ENCODE results near the gene ANKRD63. TPM values are rescaled to one million over a fixed set of nuclear protein-coding genes. Genes with fewer than 3 reads are reported as not detected.

The ANKRD63 gene
- polyA plus RNA-seq, 3 donors = not detected

DNA sequence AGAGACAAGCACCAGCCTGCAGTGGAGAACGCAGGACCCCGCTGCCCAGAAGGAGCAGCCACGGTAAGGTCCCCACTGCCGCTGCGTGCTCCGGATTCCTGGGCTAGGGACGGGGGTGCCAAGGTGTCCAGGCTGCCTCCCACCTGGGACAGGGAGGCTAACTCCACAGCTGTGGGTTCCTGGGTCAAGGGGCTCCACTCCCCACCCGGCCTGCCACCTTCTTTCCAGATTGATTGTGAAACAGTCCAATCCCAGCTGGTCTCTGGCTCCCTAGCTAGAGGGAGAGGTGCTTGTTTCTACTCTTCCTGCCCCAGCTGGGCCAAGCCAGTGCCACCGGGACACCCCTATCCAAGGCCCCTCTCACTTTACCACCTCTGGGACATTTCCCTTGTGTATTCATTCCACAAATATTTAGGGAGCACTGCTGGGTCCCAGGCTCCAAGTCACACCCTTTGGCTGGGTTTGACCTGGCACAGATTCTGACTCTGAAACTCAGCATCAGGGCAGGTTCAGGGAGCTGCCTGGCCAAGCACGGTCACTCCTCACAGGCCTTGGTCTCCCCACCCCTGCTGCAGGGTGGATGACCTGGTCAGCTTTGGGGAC, 42.1 kb downstream of the ANKRD63 start:
- 91 to 93% (median 92%) methylated on average over 9 to 10 of the region's 10 CpGs for WGBS, 3 donors
- no peak overlapping the region for H3K27ac ChIP-seq (ENCODE audit: low read depth, low read length)

DNA sequence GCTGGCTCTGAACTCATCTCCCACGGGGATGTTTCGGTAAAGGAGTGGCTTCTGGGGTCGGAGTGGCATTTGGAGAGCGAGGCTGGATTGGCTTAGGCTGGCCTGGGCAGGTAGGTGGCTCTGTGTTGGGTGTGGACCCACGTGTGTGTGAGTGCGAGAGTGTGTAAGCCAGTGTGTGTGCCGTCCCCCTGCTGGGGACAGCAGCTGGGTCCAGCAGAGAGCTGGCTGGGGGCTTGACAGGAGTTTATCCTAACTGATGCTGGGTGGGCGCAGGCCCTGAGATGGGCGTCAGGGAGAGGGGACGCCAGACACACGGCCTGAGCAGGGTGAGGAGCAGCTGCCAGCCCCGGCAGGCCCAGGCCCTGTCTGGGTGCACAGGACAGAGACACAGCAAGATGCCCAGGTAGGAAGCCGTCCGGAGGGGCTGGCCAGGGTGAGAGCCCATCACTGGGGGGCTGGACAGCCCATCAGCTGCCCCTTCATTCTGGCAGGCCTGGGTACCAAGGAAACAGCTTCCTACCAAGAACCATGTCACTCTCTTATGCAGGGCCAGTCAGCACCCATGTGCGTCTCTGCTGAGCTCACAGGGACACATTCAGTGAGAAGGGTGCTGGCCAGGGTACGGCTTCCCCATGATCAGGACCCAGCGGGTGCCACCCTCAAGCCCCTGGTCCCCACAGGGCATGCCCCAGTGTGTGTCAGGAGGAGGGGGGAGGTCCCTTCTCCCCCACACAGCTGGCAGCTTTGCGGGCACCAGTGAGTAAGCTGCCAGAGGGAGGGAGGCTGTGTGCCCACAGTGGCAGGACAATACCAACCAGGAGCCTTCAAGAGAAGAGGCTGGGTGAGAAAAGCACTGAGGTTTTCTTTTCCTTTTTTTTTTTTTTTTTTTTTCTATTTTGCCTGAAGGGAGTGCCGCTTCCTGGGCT, 42.9 kb downstream of the ANKRD63 start:
- 83 to 91% (median 88%) methylated on average over 19 of the region's 19 CpGs for WGBS, 3 donors
- H3K27ac ChIP-seq (ENCODE audit: low read depth, low read length) = no peak overlapping the region

DNA sequence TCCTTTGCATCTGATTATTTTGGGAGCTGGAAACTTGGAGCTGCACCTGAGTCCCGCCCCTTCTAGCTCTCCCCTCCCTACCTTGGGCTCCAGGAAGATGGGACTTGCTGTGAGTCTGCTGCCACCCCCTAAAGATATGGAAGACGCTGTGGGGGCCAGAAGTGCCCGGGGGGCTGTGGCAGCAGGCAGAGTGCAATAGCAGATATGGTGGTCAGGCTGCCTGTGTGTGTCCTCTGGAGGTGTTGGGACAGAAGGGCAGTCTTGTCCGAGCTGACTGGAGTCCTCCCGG, 43.5 kb downstream of the ANKRD63 start:
- no peak overlapping the region for H3K27ac ChIP-seq (ENCODE audit: low read depth, low read length)
- WGBS, 3 donors = 32 to 43% (median 33%) methylated on average over 5 of the region's 5 CpGs

DNA sequence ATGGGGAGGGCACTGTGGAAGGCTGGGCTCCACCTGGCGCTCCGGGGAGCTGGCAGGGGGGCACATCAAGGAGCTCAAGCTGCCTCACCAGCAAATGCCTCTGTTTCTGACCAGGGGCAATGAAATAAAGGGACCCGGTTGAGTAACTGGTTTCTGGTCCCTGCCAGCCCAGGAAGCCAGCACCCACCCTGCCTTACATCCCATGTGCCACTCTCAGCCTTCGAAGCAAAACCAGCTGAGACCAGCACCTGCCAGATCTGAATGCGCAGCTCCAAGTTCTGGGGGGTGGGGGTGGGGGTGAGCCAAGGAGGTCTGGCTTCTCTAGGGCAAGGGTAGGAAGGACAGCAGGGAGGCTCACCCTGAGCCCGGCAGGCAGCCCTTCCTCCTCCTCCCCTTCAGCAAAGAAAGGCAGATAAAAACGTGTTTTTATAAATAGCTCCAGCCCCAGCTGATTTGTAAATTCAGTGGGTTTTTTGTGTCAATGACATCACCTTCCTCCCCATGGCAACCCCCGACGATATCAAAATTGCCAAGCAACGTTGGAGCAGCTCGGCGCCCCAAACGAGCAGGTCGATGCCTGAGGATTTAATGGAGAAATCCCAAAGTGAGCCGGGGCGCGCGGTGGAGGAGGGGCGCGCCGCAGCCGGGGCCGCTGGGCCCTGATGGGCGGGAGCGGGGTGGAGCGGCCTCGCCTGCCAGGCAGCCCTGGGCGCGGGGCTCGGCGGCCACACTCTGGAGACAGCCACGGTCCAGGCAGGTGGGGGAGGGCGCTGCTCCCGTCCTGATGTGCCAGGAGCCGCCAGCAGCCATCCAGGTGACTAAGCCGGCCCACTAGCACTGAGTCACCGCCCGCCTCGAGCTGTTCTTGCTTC, 44.1 kb downstream of the ANKRD63 start, which contains the start of gene PAK6:
TSS of gene PAK6 (plus strand) at position 532 of the 872 bp plus-strand sequence. CDS start 25,723 bp downstream, outside the sequence.
- WGBS, 3 donors = 7 to 9% (median 7%) methylated on average over 35 to 39 of the region's 39 CpGs

DNA sequence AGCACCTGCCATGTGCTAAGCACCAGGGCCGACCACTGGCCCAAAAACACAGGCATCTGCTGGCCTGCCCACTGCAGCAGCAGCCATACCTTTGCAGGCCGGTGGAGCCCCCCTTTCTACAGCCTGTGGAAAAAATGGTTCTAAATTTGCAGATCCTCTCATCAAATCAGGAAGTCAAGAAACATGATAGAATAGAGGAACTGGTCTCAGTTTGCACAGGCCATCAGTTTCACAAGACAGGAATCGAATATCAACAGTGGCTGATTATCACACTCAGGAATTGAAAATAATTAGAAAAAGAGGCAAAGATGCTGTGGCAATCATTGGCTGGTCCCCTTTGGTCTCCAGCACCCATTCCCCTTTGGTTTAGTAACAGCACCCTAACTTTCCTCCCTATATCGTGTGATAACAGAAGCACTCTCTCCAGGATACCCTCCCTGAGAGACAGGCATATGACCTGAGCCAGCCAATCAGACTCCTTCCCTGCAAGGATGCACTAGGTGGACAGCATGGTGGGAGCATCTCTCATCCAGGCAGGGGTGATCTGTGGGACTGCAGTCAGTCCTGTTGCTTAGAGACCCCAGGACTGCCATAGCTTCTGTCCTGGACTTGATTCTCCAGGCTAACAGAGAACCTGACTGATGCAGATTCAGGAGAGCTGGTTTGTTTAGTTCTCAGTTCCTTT, 47.5 kb downstream of the ANKRD63 start:
- H3K27ac ChIP-seq (ENCODE audit: low read depth, low read length) = no peak overlapping the region
- WGBS, 3 donors = 59 to 88% (median 65%) methylated on average over 4 of the region's 4 CpGs

More for the DNA sequence above, 44.1 kb downstream of the ANKRD63 start, which contains the start of gene PAK6:
- no peak within 1 kb of the TSS for H3K27ac ChIP-seq (ENCODE audit: low read depth, low read length)

DNA sequence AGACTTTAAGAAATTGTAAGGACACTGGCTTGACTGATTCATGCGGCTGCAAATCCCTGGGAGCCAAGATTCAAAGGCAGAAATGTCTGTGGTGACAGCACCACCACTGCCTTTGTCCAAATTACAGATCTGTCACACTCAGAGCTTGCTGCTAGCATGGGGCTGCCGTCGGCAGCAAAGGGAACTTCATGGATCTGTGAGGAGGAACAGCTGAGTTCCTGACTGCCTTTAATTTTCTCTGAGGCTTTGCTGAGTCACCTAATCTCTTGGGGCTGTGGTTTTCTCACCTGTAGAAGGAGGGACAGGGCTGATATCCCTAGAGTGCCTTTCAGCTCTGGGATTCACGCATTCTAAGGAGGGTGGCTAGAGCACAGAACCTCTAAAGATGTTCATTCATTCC, 48.1 kb downstream of the ANKRD63 start:
- H3K27ac ChIP-seq (ENCODE audit: low read depth, low read length) = no peak overlapping the region
- 60 to 87% (median 72%) methylated on average over 4 of the region's 4 CpGs for WGBS, 3 donors

DNA sequence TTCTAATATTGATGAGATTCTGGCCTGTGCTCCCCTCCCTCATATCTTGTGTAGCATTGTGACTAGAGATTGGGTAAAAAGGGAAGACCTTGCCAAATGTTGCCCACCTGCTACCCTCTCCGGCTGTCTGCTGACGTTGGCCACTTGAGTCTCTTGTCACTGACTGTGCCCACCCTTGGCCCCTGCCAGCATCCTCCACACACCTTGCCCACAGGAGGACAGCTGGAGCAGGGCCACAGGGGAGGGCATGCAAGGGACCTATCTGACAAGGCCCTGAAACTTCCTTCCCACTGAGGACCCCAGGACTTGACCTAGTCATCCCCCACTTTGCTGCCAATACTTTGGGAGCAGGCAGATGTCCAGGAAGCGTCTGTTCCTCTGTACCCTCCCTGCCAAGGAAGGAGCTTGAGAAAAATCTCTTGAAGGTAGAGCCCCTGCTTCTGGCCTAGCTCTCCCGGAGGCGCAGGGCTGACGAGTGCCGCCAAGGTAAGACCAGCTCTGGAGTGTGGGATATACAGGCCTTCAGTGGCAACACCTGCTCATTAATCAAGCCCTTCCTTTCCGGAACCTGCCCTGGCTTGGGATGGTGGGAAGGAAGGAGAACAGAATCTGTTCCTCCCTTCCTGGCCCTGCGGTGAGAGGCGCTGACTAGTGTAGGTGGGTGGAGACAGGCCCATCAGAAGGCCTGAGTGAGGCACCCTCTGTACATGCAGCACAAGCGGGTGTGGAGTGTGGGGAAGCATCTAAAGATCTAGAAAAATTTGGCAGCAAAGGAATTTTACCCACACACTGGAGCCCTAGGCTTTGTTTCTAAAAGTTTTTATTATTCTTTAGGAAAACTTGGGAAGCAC, 48.9 kb downstream of the ANKRD63 start:
- H3K27ac ChIP-seq (ENCODE audit: low read depth, low read length) = no peak overlapping the region
- 82 to 96% (median 87%) methylated on average over 11 of the region's 11 CpGs for WGBS, 3 donors

DNA sequence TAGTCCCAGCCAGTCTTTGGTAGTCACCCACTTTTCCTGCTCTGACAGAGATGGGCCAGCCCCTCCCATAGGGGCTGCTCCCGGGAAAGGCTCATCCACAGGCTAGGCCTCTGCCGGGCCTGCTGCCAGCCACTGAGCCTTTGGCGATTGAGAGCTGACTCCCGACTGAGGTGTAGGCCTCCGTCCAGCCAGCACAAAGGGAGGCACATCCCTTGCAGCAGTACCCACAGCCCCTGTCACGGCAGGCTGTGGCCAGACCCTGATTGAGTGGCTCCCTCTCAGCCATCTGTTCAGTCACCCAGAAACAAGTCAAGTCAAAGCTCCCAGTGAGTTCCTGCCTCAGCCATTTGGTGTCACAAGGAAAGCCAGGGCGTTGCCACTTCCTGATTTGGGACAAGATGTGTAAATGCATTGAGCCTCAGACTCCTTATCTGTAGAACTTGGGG, 50.2 kb downstream of the ANKRD63 start:
- 58 to 80% (median 58%) methylated on average over 7 of the region's 7 CpGs for WGBS, 3 donors
- H3K27ac ChIP-seq (ENCODE audit: low read depth, low read length) = no peak overlapping the region

Other genes starting within 250 kb of the ANKRD63 start
- 100 to 1,000 TPM; 133 to 547 (median 274) TPM for gene SRP14, start 243.9 kb downstream of the ANKRD63 start, polyA plus RNA-seq
- 1 to 10 TPM; 1.9 to 7.3 (median 3.5) TPM for gene BMF, start 174.2 kb downstream of the ANKRD63 start, polyA plus RNA-seq
- gene BUB1B, start 122.0 kb downstream of the ANKRD63 start, polyA plus RNA-seq = under 1 TPM in 2 of 3 donors, not detected in 1; 0.15 to 0.17 TPM
- gene PAK6, start 44.0 kb downstream of the ANKRD63 start, polyA plus RNA-seq = 1 to 10 TPM in 1 of 3 donors, under 1 TPM in 2; 0.11 to 5.2 (median 0.43) TPM
- 10 to 100 TPM in 2 of 3 donors, 1 to 10 TPM in 1; 3.3 to 15.1 (median 12.7) TPM for gene PLCB2, start 24.9 kb upstream of the ANKRD63 start, polyA plus RNA-seq
- gene INAFM2, start 40.6 kb upstream of the ANKRD63 start, polyA plus RNA-seq = 1 to 10 TPM; 3.7 to 9.1 (median 7.4) TPM
- 10 to 100 TPM in 1 of 3 donors, 1 to 10 TPM in 2; 2.8 to 14.6 (median 4.3) TPM for gene CCDC9B, start 57.9 kb upstream of the ANKRD63 start, polyA plus RNA-seq
- gene PHGR1, start 68.0 kb upstream of the ANKRD63 start, polyA plus RNA-seq = 10 to 100 TPM in 1 of 3 donors, 1 to 10 TPM in 2; 2.2 to 37.3 (median 8.8) TPM
- under 1 TPM; 0.24 to 0.62 (median 0.56) TPM for gene DISP2, start 75.2 kb upstream of the ANKRD63 start, polyA plus RNA-seq
- 1 to 10 TPM; 3.2 to 6.6 (median 6.6) TPM for gene KNSTRN, start 99.7 kb upstream of the ANKRD63 start, polyA plus RNA-seq
- 10 to 100 TPM; 19.1 to 49.6 (median 43.8) TPM for gene IVD, start 122.7 kb upstream of the ANKRD63 start, polyA plus RNA-seq
- gene BAHD1, start 157.9 kb upstream of the ANKRD63 start, polyA plus RNA-seq = 1 to 10 TPM; 8.7 to 10.0 (median 9.8) TPM
- 1 to 10 TPM; 4.7 to 7.4 (median 7.0) TPM for gene CHST14, start 187.9 kb upstream of the ANKRD63 start, polyA plus RNA-seq

All from adipose tissue (tissue), 3 donors.